ENCODE measurements around the gene RSPRY1.

RSPRY1 gene

GRCh38 chr16:57277586-57277985, 91.5 kb downstream of the RSPRY1 start:
- peak; percentile 59 for DNase-seq (ENCODE audit: extremely low read depth, low read depth)
- H3K4me3 ChIP-seq (replicated peaks; ENCODE audit: low read depth, low read length): no peak overlapping the region
- TF ChIP-seq, protein P1, sequence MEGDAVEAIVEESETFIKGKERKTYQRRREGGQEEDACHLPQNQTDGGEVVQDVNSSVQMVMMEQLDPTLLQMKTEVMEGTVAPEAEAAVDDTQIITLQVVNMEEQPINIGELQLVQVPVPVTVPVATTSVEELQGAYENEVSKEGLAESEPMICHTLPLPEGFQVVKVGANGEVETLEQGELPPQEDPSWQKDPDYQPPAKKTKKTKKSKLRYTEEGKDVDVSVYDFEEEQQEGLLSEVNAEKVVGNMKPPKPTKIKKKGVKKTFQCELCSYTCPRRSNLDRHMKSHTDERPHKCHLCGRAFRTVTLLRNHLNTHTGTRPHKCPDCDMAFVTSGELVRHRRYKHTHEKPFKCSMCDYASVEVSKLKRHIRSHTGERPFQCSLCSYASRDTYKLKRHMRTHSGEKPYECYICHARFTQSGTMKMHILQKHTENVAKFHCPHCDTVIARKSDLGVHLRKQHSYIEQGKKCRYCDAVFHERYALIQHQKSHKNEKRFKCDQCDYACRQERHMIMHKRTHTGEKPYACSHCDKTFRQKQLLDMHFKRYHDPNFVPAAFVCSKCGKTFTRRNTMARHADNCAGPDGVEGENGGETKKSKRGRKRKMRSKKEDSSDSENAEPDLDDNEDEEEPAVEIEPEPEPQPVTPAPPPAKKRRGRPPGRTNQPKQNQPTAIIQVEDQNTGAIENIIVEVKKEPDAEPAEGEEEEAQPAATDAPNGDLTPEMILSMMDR (IDR thresholded peaks at IDR 0.05; ENCODE audit: low read depth, low read length, missing control alignments): no peak

GRCh38 chr16:57278494-57278893, 92.4 kb downstream of the RSPRY1 start:
- TF ChIP-seq, protein P1 (IDR thresholded peaks at IDR 0.05; ENCODE audit: low read depth, low read length, missing control alignments): no peak
- DNase-seq (ENCODE audit: extremely low read depth, low read depth): no peak
- no peak overlapping the region for H3K4me3 ChIP-seq (replicated peaks; ENCODE audit: low read depth, low read length)

DNA sequence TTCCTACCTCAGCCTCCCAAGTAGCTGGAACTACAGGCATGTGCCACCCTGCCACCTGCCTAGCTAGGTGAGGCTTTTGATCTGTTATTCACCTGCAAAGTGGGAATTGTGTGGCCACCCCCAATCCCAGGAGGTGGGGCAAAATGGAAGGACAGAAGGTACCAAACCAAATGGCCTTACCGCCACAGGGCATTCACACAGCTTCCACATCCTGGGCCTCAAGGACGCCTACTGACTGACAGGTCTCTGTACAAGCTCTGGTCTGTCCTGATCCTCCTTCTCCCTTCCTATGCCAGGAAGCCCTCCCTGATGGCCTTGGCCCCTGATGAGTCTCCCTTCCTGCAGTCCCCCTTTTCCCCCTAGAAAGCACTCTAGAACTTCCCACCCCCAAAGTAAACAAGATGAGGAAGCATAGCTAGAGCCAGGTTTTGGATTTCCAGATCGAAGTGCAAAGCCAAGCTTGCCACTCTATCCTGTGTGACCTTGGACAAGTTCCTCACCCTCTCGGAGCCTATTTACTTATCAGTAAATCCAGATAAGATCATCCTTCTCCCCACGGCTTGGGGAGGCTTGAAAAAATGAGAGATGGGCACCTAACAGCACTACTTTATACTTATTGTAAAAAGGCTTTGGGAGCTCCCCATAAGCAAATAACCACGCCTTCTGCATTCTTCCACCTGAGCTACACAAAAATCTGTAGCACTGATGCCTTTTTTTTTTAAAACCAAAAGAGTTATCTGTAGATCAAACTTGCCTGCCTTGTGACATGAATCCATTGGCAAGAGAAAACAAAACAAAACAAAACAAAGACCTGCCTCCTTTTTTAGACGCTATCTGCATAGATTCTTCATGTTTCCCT, 93.9 kb downstream of the RSPRY1 start:
- TF ChIP-seq, protein P1 (IDR thresholded peaks at IDR 0.05; ENCODE audit: low read depth, low read length, missing control alignments): no peak
- DNase-seq (ENCODE audit: extremely low read depth, low read depth): no peak
- no peak overlapping the region for H3K4me3 ChIP-seq (replicated peaks; ENCODE audit: low read depth, low read length)

GRCh38 chr16:57281791-57282190, 95.7 kb downstream of the RSPRY1 start:
- H3K4me3 ChIP-seq (replicated peaks; ENCODE audit: low read depth, low read length): no peak overlapping the region
- TF ChIP-seq, protein P1 (IDR thresholded peaks at IDR 0.05; ENCODE audit: low read depth, low read length, missing control alignments): no peak
- no peak for DNase-seq (ENCODE audit: extremely low read depth, low read depth)

DNA sequence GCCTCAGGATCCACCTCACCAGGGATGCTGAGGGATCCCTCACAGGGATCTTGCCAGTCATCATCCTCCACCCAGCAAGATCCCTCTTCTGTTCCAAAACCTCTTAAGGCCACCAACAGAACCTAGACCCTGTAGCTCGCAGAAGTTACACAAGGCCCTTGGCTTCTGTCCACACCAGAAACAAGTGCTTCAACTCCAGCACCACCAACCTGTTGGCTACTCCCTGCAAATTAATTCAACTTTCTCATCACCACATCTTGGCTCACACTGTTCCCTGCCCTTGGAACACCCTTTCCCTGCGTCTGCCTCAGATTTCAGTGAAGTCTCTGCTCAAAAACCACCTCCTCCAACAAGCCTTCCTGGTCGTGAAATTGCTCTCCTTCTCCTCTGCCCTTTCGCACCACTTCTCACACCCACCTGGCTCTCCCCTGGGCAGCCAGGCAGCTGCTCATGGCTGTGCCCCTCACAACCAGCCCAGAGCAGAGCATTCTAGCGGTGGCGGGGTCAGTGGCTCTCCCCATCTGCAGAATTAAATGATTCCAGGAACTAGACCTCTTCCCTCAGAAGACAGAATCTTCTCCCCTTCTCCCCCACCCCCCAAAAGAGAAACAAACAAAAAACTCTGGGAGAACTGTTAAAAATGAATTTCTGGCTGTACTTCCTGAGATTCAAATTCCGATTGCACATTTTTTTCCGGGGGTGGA, 96.5 kb downstream of the RSPRY1 start:
- no peak overlapping the region for H3K4me3 ChIP-seq (replicated peaks; ENCODE audit: low read depth, low read length)
- no peak for DNase-seq (ENCODE audit: extremely low read depth, low read depth)

DNA sequence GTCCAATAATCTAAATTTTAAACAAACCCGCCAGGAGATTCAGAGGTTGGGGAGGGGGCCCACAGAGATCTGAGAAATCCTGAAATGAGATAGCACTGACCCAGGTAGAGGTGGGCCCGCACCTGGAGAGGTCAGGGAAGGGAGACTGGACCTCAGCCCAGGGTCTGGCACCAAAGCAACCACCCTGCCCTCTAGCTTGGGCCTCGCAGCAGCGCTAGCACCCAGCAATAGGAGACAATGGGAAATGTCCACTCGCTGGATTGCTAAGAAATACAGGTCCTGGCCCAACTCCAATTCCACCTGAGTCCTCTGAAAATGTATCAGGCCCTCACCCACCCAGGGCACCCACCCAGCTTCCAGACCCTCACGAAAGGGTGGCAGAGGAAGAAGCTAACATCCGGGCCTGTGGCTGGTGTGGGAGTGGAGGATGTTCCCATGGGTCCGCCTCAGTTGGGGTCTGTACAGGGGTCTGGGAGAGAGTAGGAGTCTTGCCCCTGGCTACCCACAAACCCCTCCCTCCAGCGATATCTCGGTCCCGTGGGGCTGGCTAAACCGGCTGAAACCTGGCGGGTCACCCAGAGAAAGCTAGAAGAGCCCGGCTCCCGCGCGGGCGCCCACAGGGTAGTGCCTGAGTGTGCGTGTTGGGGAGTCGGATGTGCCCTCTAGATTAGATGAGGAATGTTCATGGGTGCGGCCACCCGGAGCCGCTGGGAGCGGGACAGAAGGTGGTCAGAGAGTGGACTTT, 97.3 kb downstream of the RSPRY1 start:
- TF ChIP-seq, protein P1 (IDR thresholded peaks at IDR 0.05; ENCODE audit: low read depth, low read length, missing control alignments): no peak
- no peak for DNase-seq (ENCODE audit: extremely low read depth, low read depth)
- H3K4me3 ChIP-seq (replicated peaks; ENCODE audit: low read depth, low read length): no peak overlapping the region

More for the DNA sequence above, 96.5 kb downstream of the RSPRY1 start:
- TF ChIP-seq, protein P1 (IDR thresholded peaks at IDR 0.05; ENCODE audit: low read depth, low read length, missing control alignments): no peak
